NCI-H128 (cell line): ENCODE data around the gene FMOD.
A peak's percentile ranks its signal among the peaks of the same experiment; 100 is the strongest.

Experiments
- DNase-seq: peaks from one replicate; lab custom pipeline; 2025; ENCODE audit not compliant: unreplicated experiment; lab: John Stamatoyannopoulos, UW

Gene FMOD

DNA sequence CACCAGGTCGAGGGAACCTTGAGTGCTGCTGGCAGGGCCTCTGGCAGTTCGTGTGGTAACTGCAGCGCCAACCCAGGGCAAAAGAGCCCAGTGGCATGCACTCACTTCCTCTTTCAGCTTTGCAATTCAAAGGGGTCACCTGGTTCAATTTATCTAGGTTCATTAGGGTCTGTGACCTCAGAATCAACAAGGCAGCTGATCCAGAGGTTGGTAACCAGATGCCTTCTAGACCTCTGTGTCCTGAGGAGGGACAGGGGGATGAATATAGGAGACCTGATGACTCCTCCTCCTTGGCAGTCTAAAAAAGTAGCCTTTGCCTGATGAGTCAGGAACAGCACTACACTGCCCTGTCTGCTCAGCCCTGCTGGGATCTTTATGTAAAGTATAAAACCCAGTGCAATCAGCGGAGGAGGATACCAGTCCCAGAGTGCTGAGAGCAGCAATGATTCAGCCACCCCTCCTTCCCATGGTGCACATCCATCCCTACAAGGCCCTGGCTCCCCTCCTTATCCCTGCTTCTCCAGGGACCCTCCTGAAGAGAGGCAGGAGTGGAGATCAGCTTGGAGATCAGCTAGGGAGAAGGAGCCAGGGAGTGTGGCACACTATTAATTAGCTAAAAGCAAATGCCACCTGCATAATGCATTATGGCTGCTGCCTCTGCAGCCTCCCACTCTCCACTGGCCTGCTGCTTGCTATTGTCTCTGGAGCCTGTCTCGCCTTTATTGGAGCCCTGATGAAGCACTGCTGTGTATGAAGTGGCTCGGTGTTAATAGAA lies 11.2 kb upstream of the FMOD start:
- DNase-seq, result peak; percentile 73

DNA sequence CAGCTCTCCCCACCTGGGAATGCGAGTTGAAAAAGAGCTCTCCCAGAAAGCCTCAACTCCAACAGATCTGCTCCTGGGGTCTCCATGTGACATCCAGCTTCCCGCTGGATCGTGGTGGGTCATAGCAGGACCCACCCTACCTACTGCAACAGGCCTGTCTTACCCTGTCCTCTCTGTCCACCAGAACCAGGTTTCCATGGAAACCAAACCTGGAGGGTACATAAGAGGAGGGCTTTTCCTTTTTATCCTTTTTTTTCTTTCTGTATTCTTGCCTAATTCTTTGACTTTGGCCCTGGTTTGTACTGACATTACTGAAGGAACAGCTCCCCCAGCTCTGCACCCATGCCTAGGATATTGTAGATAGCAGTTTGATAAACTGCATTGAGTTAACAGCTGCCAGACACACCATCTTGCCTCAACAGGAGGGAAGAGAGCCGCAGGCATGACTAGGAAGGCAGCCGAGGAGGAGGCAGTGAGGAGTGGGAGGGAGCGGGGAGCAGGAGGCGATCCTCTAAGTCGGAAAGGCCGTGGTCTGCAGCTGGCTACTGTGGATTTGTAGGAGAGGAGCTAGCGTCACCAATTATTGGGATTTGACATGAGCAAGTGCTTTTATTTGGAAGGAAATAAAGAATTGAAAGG lies 9.7 kb upstream of the FMOD start:
- DNase-seq, result no peak

DNA sequence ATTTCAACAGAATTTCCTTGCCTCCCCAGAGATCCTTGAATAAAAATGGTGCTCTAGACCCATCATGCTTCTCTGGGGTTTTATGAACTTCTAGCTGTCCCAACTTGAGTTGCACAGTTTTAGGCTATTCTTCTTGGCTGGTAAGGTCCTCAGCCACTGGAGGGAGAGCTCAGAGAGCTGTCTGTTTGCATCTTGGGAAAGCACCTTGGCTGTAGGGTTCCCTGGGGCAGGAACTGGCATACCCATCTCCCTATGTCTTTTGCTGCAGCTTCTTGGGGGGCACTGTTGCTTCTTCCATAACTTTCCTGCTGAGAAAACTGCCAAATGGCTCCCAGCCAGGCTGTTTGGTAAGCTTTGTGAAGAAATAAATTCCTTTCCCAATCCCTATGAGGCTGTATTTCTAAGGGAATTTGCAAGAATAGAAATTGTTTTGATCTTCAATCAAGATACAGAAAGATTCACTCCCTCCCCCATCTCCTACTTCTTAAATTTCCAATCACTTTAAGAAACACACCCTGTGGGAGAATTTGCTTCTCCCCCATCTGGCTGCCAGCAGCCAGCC lies 8.2 kb upstream of the FMOD start:
- no peak for DNase-seq

DNA sequence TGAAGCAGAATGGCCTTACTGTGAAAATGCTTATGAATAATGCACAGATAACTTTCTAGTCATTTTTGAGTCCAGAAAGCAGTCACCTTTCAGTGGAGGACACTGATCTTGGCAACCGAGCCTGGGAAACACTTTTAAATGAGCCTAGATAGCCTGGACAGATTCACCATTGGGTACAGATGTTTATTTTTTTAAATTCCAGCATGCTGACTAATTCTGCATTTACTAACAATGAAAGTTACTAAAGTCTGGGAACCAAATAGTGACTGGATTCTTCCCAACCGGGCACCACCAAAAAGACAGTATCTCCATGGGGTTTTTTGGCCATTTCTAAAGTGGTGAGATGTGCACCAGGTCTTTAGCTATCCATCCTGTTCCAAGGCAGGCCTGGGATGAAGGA lies 3.3 kb upstream of the FMOD start:
- no peak for DNase-seq

DNA sequence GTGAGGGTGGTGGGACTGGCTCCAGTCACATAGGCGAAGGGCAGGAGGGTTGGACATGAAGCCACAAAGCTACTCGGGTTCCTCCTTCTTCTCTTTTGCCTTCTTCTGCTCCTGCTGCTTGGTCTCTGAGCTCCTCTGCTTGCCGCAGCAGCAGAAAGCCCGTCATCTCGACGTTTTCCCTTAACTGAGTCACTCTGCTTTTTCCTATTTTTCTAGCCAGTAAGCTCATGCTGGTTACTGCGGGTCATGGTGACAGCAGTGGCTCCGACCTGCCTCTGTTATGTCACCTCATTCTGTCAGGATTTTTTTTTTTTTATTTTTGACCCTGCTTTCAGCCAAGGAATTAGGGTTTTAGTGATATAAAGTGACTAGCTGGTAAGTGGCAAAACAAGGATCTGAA lies 2.6 kb upstream of the FMOD start:
- no peak for DNase-seq

DNA sequence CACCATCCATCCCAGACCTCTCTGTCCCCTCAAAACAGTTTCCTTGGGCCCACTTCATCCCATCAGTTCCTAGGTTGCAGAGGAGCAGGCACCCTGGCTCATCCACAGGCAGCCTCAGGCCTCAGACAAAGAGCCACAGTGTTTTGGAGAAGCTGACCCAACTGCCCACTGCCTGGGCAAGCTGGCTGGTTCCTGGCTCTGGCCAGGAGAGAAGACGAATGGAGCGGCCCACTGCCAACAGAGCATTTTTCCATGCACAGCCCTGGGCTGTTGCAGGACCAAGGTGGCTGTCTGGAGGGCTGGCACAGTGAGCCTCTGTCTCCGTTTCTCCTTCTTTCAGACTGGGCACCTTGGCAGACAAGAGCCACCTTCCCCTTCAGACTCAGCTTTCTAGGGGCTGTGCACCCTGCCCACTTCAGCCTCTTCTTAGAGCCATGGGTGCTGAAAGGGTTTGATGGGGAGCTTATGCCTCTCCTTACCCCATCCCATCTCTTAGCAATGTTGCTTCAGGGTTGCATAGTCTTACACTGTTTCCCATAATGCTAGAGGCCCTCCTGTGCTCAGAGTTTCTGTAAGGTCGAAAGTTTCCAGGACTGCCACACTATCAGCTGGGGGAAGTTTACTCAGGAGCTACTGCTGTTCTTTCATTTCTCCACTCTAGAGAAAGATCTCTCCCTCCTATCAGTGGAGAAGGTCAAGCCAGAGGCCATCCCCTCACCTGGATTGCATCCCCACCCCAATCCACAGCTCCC lies 973 bp downstream of the FMOD start:
- no peak for DNase-seq

DNA sequence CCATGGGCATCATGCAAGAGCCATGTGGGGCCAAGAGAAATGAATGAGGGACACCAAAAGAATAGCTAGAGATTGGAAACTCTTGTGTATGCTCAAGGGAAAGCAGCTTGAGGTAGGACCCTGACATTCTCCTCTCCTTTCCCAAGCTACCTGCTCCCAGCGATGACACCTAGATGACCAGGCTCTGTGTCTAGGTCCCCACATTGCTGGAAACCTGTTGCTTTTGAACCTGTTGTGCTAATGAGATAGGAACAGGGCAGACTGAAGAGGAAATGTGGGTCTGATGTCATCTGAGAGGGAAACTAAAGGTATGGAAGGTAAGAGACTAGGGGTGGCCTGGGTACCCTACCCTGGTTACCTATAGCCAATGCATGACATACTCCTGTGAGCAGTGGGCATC lies 1.8 kb downstream of the FMOD start:
- DNase-seq, result no peak

DNA sequence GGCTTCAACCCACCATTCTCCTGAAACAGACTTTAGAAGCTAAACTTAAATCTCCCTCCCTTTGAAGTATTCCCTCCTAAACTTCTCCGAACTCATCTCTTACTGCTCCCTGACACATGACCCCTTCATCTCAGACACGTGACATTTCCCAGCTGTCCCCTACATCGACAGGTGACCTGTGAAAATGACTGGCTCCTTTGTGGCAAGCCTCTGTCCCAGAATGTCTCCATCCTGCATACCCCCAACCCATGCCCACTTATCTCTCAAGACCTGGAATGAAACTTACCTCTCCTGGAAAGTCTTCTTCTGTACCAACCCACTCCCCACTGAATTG lies 4.2 kb downstream of the FMOD start:
- no peak for DNase-seq

DNA sequence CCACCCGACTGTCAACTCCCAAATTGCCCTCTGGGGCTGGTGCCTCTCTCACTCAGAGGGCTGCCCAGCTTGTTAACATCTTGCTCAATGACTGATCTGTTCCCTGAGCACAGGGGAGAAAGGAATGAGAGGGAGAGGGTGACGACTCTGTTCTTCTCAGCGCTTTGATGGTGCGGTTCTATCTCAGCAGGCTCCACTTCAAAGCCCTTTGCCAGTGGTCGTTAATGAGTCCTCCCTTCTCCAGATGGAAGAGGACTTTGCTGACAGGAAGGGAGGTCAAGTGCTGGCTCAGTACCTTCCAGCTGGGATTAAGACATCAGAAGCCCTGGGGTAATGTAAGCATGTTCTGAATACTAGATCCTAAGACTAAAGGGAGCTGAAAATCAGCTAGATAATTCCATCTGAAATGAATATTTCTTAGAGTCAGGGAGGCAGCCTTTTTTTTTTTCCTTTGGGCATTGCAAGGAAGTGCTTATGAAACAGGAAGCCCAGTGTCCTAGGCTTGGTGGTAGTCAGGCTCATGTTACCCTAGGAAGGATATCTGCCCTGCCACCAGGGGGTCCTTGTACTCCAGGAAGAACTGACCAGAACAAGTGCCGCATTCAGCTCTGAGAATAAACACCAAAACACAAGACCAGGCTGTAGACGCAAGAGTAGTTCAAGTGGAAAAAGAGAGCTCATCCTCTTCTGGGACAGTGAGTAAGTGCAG lies 4.7 kb downstream of the FMOD start:
- no peak for DNase-seq

DNA sequence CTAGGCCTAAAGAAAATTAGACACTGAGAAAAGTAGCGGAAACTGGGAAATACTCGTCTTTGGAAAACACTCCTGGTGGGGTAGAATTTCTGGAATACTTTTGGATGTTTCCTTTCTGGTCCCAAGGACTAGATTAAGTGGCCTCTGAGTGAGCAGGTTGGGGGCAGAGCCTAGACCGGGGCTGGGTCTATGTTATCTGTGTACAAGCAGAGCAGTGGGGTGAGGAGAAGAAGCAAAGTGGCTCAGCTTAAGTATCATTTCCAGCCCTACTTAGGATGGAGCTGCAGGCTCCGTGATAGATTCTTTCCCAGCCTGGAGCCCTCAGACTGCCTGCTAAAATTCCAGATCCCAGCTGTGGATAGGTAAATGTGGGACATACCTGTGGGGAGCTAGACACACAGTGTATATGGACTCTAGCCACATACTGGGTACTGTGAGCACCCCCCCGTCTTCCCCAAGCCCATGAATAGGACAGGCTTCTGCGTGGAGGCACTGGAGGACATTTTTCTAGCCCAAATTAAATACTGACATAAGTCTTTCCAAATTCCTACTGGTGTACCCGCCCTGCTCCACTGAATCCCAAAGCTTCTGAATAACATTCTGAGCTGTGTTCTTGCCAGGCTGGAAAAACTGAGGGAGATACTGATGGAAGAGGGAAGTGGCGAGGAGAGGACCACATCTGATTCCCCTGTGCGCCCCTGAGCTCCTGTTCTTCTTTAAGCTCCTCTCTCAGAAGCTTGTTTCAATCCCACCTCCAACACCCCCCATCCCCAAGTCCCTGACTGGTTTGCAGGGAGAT lies 6.8 kb downstream of the FMOD start:
- DNase-seq, result no peak

DNA sequence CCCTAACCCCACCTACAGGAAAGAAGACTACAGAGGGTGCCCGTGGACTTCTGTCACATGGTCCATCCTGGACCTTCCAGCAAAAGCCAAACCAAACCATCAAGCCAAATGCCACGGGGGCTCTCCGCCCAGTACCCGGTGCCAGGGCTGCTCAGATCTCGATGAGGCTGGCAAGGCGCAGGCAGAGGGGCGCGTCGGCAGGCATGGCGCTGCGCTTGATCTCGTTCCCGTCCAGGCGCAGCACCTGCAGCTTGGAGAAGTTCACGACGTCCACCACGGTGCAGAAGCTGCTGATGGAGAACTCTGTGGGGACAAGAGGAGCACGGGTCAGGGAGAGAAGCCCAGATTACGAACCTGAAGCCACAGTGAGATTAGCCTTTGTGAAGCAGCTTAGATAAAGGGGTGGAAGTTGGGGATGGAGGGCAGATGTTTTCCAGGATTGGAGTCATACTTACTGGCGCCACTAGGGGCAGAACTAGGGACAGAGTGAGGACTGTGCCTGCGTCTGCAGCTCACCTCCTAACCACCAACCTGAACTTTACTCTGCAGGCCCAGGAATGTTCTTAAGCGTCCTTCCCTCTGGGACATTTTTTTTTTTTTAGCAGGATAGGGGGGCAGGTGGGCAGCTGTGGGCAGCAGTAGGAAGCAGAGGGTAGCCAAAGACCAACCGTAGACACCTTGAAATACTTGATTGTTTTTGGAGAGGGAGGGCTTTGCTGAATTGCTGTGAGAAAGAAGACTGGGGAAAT lies 8.6 kb downstream of the FMOD start:
- no peak for DNase-seq

DNA sequence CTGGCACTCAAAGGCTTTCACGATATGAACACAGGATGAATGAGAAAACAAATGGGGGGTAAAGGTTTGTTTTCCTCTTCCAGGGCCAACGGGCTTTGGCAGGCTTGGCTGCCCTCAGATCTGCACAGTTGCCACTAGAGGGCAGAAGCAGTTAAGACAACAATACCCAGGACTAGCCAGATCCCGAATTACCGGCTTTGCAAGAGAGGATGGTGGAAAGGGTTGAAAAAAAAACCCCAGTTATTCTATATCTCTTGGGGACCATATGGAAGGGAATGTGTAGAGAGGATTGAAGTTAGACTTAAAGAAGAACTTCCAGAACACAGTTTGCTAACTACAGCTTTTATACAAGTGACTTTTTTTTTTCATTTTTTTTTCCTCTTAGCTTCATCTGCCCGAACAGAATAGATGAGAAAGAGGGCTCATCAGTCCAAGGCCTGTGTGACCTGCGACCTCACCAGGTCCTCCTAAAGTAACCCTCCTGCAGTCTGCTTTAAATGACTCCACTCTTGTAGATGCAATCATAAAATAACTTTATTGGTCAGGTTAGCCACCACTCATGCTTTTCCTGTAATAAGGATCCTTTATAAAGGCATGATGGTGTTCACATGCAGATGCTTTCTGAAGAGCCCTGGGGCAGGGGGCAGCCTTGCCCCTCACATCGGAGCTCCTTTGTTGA lies 10.7 kb downstream of the FMOD start:
- DNase-seq, result peak; percentile 82

DNA sequence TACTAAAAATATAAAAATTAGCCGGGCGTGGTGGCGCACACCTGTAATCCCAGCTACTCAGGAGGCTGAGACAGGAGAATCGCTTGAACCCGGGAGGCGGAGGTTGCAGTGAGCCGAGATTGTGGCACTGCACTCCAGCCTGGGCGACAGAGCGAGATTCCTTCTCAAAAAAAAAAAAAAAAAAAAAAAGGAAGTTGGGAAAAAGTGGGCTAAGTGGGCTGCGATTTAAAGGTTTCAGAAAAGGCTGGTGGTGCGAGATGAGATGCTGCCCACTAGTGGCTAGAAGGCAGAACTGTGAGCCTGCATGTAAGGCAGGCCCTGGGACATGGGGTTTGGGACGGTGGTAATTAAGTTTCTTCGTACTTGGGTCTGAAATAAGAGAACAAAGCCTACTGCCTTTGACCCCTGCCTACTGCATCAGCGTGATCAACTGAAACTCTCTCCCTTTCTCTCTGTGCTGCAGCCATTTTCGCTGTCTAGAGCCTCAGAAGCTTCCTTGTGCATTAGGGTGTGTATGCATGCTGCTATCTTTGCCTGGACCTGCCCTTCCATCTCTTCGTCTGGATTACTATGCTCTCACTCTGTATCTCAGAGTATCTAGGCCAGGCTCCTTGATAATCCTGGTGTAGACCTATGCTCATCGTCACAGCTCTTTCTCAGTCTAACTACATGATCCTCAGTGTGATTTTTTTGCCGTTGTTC lies 12.4 kb downstream of the FMOD start:
- peak; percentile 31 for DNase-seq

DNA sequence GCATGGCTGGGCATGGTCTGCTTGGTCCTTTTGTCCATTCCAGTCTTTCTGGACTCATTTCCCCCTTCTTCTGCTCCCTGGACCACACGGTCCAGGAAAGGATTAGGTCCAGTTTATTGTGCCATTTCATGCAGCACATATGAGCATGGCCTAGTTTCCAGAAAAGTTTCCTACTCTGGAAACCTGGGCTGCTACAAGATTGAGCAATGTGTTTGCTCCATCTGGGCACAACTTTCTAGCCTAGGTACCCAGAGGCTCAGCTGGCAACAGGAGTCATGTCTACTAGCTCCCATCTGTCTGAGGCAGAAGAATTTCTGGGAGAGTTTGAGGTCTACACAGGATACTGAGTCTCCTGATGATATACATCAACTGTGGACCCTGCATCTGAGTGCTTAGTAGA lies 14.8 kb downstream of the FMOD start:
- no peak for DNase-seq

DNA sequence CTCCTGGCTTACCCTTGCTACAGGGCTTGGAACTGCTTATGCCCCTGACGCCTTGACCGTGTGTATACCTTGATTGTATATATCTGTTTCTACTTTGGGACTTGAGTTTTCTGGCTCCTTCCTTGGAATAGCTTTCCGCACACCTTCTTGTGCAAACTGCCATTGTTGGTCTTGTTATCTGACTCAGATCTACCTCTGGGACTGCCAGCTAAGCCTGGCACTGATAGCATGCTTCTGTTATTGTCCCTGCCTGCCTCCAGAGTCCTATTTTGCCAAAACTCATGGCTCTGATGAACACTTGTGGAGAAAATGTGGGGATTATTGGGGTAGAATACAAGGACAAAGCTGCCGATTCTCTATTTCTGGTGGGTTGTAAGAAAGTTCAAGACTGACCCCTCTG lies 15.4 kb downstream of the FMOD start:
- no peak for DNase-seq

DNA sequence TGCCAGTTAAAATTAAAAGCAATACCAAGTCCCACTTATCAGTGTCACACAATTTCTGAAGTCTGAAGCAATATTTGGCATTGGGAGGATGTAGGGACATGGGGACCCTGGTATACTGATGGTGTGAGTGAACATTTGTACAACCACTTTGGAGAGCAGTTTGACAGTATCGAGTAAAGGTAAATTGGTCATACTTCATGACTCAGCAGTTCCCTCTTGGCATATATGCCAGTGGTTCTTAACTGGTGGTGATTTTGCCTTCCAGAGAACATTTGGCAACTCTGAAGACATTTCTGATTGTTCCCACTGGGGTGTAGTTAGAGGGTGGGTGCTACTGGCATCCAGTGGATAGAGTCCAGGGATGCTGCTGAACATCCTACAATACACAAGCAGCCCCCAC lies 19.7 kb downstream of the FMOD start:
- DNase-seq, result no peak

DNA sequence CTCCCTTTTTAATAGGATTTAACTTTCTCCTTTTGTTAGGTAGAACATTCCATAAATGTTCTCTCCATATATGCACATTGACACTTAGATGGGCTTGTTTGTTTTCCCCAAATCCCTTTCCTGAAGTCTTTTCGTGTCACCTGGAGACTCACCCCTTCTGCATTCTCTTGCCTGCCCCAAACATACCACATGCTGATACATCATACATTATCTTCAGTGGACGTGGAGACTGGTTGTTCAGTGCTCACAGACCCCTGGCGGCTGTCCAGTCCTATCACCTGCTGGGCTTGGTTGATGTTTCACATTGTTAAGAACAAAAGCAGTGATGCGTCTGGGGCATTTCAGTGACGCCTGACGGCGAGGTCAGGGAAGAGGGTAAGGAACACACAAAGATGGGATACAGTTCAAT lies 22.2 kb downstream of the FMOD start:
- DNase-seq, result no peak

DNA sequence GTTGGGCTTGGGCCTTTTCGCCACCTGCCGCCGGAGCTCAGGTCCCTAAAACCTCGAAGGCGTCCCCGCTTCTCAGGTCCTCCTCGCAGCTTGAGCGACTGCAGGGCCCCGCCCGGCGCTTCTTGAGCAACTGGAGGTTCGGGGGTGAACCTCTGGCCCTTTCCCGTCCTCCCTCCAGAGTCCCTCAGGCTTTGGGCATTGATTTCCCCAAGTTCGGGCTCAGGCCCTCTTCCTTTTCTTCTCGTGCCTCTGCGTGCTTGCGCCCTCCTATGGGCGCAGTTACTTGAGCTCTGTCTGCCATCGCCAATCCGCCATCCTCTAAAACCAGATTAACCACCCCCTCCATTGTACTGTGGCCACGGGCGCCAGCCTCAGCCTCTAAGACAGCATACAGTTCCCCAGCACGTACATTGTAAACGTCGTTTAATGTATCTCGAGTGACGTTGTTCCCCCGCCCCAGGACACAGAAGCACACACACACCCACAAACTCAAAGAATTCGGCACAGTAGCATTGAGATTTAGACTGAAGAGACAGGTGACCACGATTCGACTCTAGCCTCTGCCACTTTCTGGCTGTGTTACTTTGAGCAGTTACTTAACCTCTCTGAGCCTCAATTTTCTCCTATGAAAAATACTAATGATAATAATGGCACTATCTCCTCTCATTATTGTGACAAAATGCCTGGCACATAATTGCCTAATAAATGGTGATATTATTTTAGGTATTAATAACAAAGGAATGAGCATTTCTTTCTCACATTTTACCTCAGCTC lies 23.1 kb downstream of the FMOD start:
- no peak for DNase-seq
